HCT116 (cell line): ENCODE measurements around the gene SCNN1B. TPM values are rescaled to one million over a fixed set of nuclear protein-coding genes. Genes with fewer than 3 reads are reported as not detected.

ENCODE experiments used
- ATAC-seq: fragments of 200-7000 bp; cut with Tn5 transposase; 2 replicates; pipeline ENCODE4 v1.9.1; 2020; ENCODE audit warnings: mild to moderate bottlenecking, moderate library complexity
- BruUV-seq: library from RNA; stranded (reverse); fragments of 400-500 nt; replicated peaks from 2 replicates; lab custom pipeline; 2021; lab: Mats Ljungman, UMichigan
- CTCF ChIA-PET: fragments of 300-600 bp; sonication (Branson Sonifier 250); formaldehyde crosslinking; loops from one replicate; lab custom pipeline; 2021; ENCODE audit warnings: antibody characterized with exemption; lab: Charles Lee
- POLR2A ChIA-PET: fragments of 300-600, 350-600 bp; sonication (Branson Sonifier 250); formaldehyde crosslinking; loops from one replicate; lab custom pipeline; 2021; ENCODE audit warnings: antibody characterized with exemption; lab: Charles Lee
- RAD21 ChIA-PET, 2 experiments: fragments of 300-600 bp; sonication (Branson Sonifier 250); formaldehyde crosslinking; loops; one replicate each; lab custom pipeline; 2023; ENCODE audit warnings: low total read pairs in 2 of 2; ENCODE audit not compliant: uncharacterized antibody in 2 of 2, unreplicated experiment in 2 of 2, low non-redundant PET in 1 of 2; lab: Charles Lee
- DNase-seq: peaks from one replicate; pipeline ENCODE4 v3.0.0-alpha.2; 2010; ENCODE audit warnings: low read depth, low spot score
- H2AFZ ChIP-seq: fragments of 200-600 bp; shearing (Covaris generic), sonication (generic); 2 replicates; pipeline ENCODE4 v1.6.1; 2017; ENCODE audit warnings: low read depth, mixed run types, mixed read lengths, antibody characterized with exemption, low read length; ENCODE audit not compliant: poor library complexity, severe bottlenecking
- H3K27ac ChIP-seq: 2 replicates; pipeline ENCODE4 v1.5.1; 2012; ENCODE audit warnings: low read depth, low read length
- H3K27me3 ChIP-seq: fragments of 200-600 bp; sonication (generic); 2 replicates; pipeline ENCODE4 v1.6.1; 2016; ENCODE audit warnings: mixed run types, low read length, mixed read lengths; ENCODE audit not compliant: insufficient read depth
- H3K36me3 ChIP-seq, 2 experiments: fragments of 200-500 bp in 1 of 2; fragments of 200-600 bp in 1 of 2; sonication (Bioruptor generic) in 1 of 2; sonication (generic) in 1 of 2; 2 replicates each; pipeline versions ENCODE4 v1.5.1 to v1.6.1; 2014 to 2016; ENCODE audit warnings: low read length in 2 of 2, inconsistent platforms in 1 of 2, mixed read lengths in 1 of 2, mixed run types in 1 of 2; ENCODE audit not compliant: insufficient read depth in 2 of 2, control insufficient read depth in 1 of 2
- H3K4me1 ChIP-seq, 2 experiments: fragments of 200-600 bp in 1 of 2; sonication (generic) in 1 of 2; 2 replicates each; pipeline versions ENCODE4 v1.5.1 to v1.6.1; 2012 to 2017; ENCODE audit warnings: low read length in 2 of 2, inconsistent platforms in 1 of 2, mild to moderate bottlenecking in 1 of 2, mixed read lengths in 1 of 2, mixed run types in 1 of 2, moderate library complexity in 1 of 2; ENCODE audit not compliant: insufficient read depth in 2 of 2, control insufficient read depth in 1 of 2
- H3K4me2 ChIP-seq: fragments of 200-600 bp; sonication (generic); 2 replicates; pipeline ENCODE4 v1.6.1; 2017; ENCODE audit warnings: mixed run types, low read length, mixed read lengths
- H3K4me3 ChIP-seq, 2 experiments: fragments of 200-600 bp in 1 of 2; sonication (generic) in 1 of 2; replicated peaks in 1 of 2; 2 replicates each; pipeline ENCODE4 v1.5.1; 2011 to 2016; ENCODE audit warnings: low read length in 2 of 2, control low read depth in 1 of 2, low read depth in 1 of 2, mild to moderate bottlenecking in 1 of 2, mixed read lengths in 1 of 2, mixed run types in 1 of 2
- H3K79me2 ChIP-seq: fragments of 200-600 bp; sonication (generic); 2 replicates; pipeline ENCODE4 v1.6.1; 2017; ENCODE audit warnings: mild to moderate bottlenecking, mixed run types, low read length, moderate library complexity, mixed read lengths; ENCODE audit not compliant: insufficient read depth
- H3K9ac ChIP-seq: fragments of 200-600 bp; sonication (generic); 2 replicates; pipeline ENCODE4 v1.6.1; 2016; ENCODE audit warnings: low read length, mixed read lengths
- H3K9me2 ChIP-seq: fragments of 200-600 bp; sonication (generic), shearing (Covaris generic); 2 replicates; pipeline ENCODE4 v1.6.1; 2017; ENCODE audit warnings: mixed run types, mild to moderate bottlenecking, moderate library complexity; ENCODE audit not compliant: insufficient read depth
- H3K9me3 ChIP-seq, 2 experiments: fragments of 200-500 bp in 1 of 2; fragments of 200-600 bp in 1 of 2; sonication (Bioruptor generic) in 1 of 2; sonication (generic) in 1 of 2; 2 replicates each; pipeline ENCODE4 v1.6.1; 2014 to 2017; ENCODE audit warnings: low read length in 2 of 2, mixed read lengths in 2 of 2, inconsistent platforms in 1 of 2, low read depth in 1 of 2, mild to moderate bottlenecking in 1 of 2, mixed run types in 1 of 2, moderate library complexity in 1 of 2; ENCODE audit not compliant: control insufficient read depth in 1 of 2, insufficient read depth in 1 of 2
- H4K20me1 ChIP-seq: fragments of 200-600 bp; sonication (generic), shearing (Covaris generic); 2 replicates; pipeline ENCODE4 v1.6.1; 2017; ENCODE audit warnings: mixed run types, mild to moderate bottlenecking, moderate library complexity; ENCODE audit not compliant: insufficient read depth
- ATF3 ChIP-seq: IDR thresholded peaks from 2 replicates; pipeline ENCODE4 v1.6.1; 2012
- RAD21 ChIP-seq: IDR thresholded peaks from 2 replicates; pipeline ENCODE4 v1.6.1; 2012; ENCODE audit warnings: low read depth, mild to moderate bottlenecking
- TCF7L2 ChIP-seq: IDR thresholded peaks from 2 replicates; pipeline ENCODE4 v1.7.0; 2011; ENCODE audit warnings: borderline replicate concordance, inconsistent platforms; ENCODE audit not compliant: insufficient read depth, insufficient read length; ENCODE audit errors: extremely low read depth
- YY1 ChIP-seq: IDR thresholded peaks from 2 replicates; pipeline ENCODE4 v1.6.1; 2011; ENCODE audit warnings: low read length, low read depth, moderate library complexity, mild to moderate bottlenecking; ENCODE audit not compliant: insufficient replicate concordance; ENCODE audit errors: extremely low read depth
- ZFX ChIP-seq: fragments of 450-650 bp; IDR thresholded peaks from 2 replicates; pipeline ENCODE4 v1.6.1; 2017
- ZNF274 ChIP-seq: fragments of 200-500 bp; sonication (Bioruptor generic); IDR thresholded peaks from 2 replicates; pipeline ENCODE4 v1.6.1; 2014; ENCODE audit warnings: mild to moderate bottlenecking, low read depth, low read length, inconsistent platforms
- intact Hi-C: fragments of 100-400 bp; cut with micrococcal nuclease; formaldehyde crosslinking; loops from 2 replicates; pipeline ENCODE4 v1.10.0; 2022
- total RNA-seq: library from RNA; stranded (reverse); gene quantifications from one replicate; pipeline ENCODE4 v1.2.1, GENCODE V29; 2021; ENCODE audit not compliant: unreplicated experiment
- TF ChIP-seq, protein P1 (sequence below): IDR thresholded peaks from 2 replicates; pipeline ENCODE4 v1.6.1; 2011; ENCODE audit warnings: mild to moderate bottlenecking, low read length, moderate library complexity; ENCODE audit not compliant: insufficient replicate concordance; ENCODE audit errors: extremely low read depth

Gene SCNN1B
- total RNA-seq, 1 experiment from 2014 or later: 0.37 TPM

DNA sequence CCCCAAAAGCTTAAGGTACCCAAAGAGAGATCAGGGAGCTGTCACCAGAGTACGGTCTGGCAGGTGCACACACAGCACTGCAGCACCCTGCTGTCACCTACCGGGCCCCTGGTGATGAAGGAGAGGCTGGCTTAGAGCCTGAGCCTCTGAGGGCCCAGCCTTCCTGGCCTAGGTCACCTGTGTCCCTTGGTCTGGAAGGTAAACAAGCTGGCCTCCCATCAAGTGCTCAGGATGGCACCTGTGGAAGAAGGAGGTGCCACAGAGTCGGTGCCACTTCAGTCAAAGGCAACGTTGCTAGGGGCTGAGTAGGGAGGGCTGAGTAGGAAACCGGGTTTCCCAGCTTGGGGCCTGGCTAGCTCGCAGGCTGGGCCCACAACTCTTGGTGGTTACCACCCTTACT, 80.2 kb downstream of the SCNN1B start:
- Histone ChIP-seq H3K4me3 (no peak overlapping the region), H3K79me2 (no peaks in the 10 kb centered on the region), H3K9ac (no peak overlapping the region), H3K9me2 (no peaks in the 10 kb centered on the region), H2AFZ (no peak overlapping the region), H3K27me3 (no peaks in the 10 kb centered on the region), H3K9me3 (no peaks in the 10 kb centered on the region), H4K20me1 (no peaks in the 10 kb centered on the region), H3K27ac (no peak overlapping the region), H3K4me1 (no peaks in the 10 kb centered on the region), H3K4me2 (no peak overlapping the region), H3K36me3 (no peaks in the 10 kb centered on the region)
- POLR2A ChIA-PET: no interaction called here
- ATAC-seq (no peak), DNase-seq (no peak)
- TF ChIP-seq ATF3 (no peak), RAD21 (no peak), ZFX (no peak)
- BruUV-seq: no TSS peak
- RAD21 ChIA-PET: interaction anchor here in 1 of 2 experiments (0.5 kb wide), 1 partner anchor 200 kb away, joined by 3 read pairs; the partner anchor contains the start of gene SCNN1G
- intact Hi-C loops: no loop called here
- CTCF ChIA-PET: no interaction called here

DNA sequence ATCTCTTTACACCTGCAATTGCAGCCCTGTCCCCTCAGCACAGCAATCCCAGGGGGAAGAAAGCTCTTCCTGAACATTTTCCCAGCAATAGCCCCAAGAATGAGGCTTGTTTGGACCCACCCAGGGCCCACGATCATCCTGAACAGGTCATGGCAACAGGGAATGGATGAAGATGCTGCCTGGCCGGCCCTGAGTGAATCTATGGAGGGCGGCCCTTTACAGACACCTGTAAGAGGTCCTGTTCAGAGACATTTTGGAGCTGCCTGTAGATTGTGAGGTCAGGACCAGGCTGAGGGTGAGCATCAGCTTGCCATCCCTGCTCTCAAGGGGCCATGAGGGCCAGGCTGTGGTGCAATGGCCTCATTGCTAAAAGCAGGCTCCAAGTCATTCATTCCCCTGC, 81.8 kb downstream of the SCNN1B start:
- BruUV-seq: no TSS peak
- RAD21 ChIA-PET: no interaction called here

More for the DNA sequence above, 81.8 kb downstream of the SCNN1B start:
- Histone ChIP-seq H3K9me2 (no peaks in the 10 kb centered on the region), H3K4me3 (no peak overlapping the region), H3K4me2 (no peak overlapping the region), H3K27ac (no peak overlapping the region), H3K9ac (no peak overlapping the region), H2AFZ (no peak overlapping the region), H3K27me3 (no peaks in the 10 kb centered on the region), H3K79me2 (no peaks in the 10 kb centered on the region), H3K9me3 (no peaks in the 10 kb centered on the region), H4K20me1 (no peaks in the 10 kb centered on the region), H3K36me3 (0 out of 4 replicates have a peak, but pooled peaks cover 0 to 3% of the 10 kb centered on the region in 2 experiments), H3K4me1 (no peaks in the 10 kb centered on the region)
- ChIA-PET POLR2A (no interaction called here), CTCF (no interaction called here)
- TF ChIP-seq TCF7L2 (no peak), YY1 (no peak), ZNF274 (no peak)
- TF ChIP-seq, protein P1, sequence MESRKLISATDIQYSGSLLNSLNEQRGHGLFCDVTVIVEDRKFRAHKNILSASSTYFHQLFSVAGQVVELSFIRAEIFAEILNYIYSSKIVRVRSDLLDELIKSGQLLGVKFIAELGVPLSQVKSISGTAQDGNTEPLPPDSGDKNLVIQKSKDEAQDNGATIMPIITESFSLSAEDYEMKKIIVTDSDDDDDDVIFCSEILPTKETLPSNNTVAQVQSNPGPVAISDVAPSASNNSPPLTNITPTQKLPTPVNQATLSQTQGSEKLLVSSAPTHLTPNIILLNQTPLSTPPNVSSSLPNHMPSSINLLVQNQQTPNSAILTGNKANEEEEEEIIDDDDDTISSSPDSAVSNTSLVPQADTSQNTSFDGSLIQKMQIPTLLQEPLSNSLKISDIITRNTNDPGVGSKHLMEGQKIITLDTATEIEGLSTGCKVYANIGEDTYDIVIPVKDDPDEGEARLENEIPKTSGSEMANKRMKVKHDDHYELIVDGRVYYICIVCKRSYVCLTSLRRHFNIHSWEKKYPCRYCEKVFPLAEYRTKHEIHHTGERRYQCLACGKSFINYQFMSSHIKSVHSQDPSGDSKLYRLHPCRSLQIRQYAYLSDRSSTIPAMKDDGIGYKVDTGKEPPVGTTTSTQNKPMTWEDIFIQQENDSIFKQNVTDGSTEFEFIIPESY: no peak
- DNase-seq (no peak), ATAC-seq (no peak)
- intact Hi-C loops: no loop called here
